K562 (cell line): ENCODE data around the gene AS3MT. TPM values are rescaled to one million over a fixed set of nuclear protein-coding genes. Genes with fewer than 3 reads are reported as not detected.

ENCODE experiments used
- ADNP ChIP-seq: fragments of 200-800 bp; sonication (Bioruptor generic); IDR thresholded peaks from 2 replicates; pipeline ENCODE4 v1.6.1; 2016; ENCODE audit warnings: missing genetic modification characterization, missing compliant biosample characterization
- BMI1 ChIP-seq: fragments of 150-350 bp; IDR thresholded peaks from 2 replicates; pipeline ENCODE4 v1.6.1; 2014; ENCODE audit warnings: low read length
- CCNT2 ChIP-seq: IDR thresholded peaks from 2 replicates; pipeline ENCODE4 v1.6.1; 2011; ENCODE audit warnings: borderline replicate concordance, low read depth, mild to moderate bottlenecking, moderate library complexity, mixed read lengths, low read length; ENCODE audit not compliant: insufficient read length; ENCODE audit errors: extremely low read depth
- CEBPG ChIP-seq, 3 experiments: fragments of 200-800 bp in 1 of 3; sonication (Bioruptor generic) in 1 of 3; sonication (generic) in 1 of 3; formaldehyde crosslinking in 1 of 3; IDR thresholded peaks in 2 of 3; conservative IDR thresholded peaks in 1 of 3; 2 replicates each; pipeline versions ENCODE4 v1.6.1 to v1.8.0; 2016 to 2022; ENCODE audit warnings: missing compliant biosample characterization in 2 of 3, missing genetic modification characterization in 2 of 3, mild to moderate bottlenecking in 1 of 3, missing genetic modification reagents in 1 of 3
- CHD1 ChIP-seq: fragments of 200-600 bp; sonication (generic); IDR thresholded peaks from one replicate; pipeline ENCODE4 v1.6.1; 2012; ENCODE audit warnings: mild to moderate bottlenecking, moderate library complexity, low read length, inconsistent platforms
- ETS2 ChIP-seq: IDR thresholded peaks from 2 replicates; pipeline ENCODE4 v1.6.1; 2016; ENCODE audit warnings: borderline replicate concordance, missing genetic modification characterization, mild to moderate bottlenecking, moderate library complexity, missing compliant biosample characterization; ENCODE audit not compliant: poor library complexity, severe bottlenecking
- FOXA3 ChIP-seq, 2 experiments: fragments of 450-650 bp in 1 of 2; sonication (generic) in 1 of 2; formaldehyde crosslinking; IDR thresholded peaks in 1 of 2; conservative IDR thresholded peaks in 1 of 2; 2 replicates each; pipeline versions ENCODE4 v1.4.0 to v1.8.0; 2020 to 2022; ENCODE audit warnings: mild to moderate bottlenecking in 2 of 2, missing genetic modification reagents in 1 of 2
- KLF1 ChIP-seq: fragments of 450-650 bp; IDR thresholded peaks from 2 replicates; pipeline ENCODE4 v1.6.1; 2016; ENCODE audit warnings: missing genetic modification characterization, missing compliant biosample characterization
- MED1 ChIP-seq: sonication (generic); formaldehyde crosslinking; IDR thresholded peaks from 2 replicates; pipeline ENCODE4 v1.8.1; 2023; ENCODE audit warnings: missing genetic modification reagents, borderline replicate concordance
- MYC ChIP-seq, 2 experiments: fragments of 250-450 bp in 1 of 2; sonication (Bioruptor Pico) in 1 of 2; IDR thresholded peaks; 2 replicates each; pipeline versions ENCODE4 v1.5.1 to v1.6.1; 2012 to 2021; ENCODE audit warnings: low read depth in 2 of 2, borderline replicate concordance in 1 of 2, improper control_type of control experiment in 1 of 2, low read length in 1 of 2, mild to moderate bottlenecking in 1 of 2, moderate library complexity in 1 of 2
- PRPF4 ChIP-seq: fragments of 200-400 bp; formaldehyde crosslinking; IDR thresholded peaks from one replicate; pipeline ENCODE4 v1.6.1; 2017; ENCODE audit warnings: low read length, low read depth, mild to moderate bottlenecking; ENCODE audit not compliant: insufficient read depth, poor library complexity, severe bottlenecking
- UBTF ChIP-seq, 2 experiments: IDR thresholded peaks; 2 replicates each; pipeline ENCODE4 v1.6.1; 2012; ENCODE audit warnings: improper control_type of control experiment in 2 of 2, low read depth in 2 of 2, low read length in 2 of 2, borderline replicate concordance in 1 of 2
- USF2 ChIP-seq: sonication (generic); formaldehyde crosslinking; IDR thresholded peaks from 2 replicates; pipeline ENCODE4 v1.5.0; 2020; ENCODE audit warnings: missing genetic modification reagents
- ZFPM2 ChIP-seq: fragments of 250-450 bp; sonication (Bioruptor Pico); IDR thresholded peaks from 2 replicates; pipeline ENCODE4 v1.5.1; 2022; ENCODE audit warnings: mild to moderate bottlenecking
- ZNF212 ChIP-seq: fragments of 450-650 bp; formaldehyde crosslinking; IDR thresholded peaks from 2 replicates; pipeline ENCODE4 v1.4.0; 2020; ENCODE audit warnings: mild to moderate bottlenecking
- ZNF408 ChIP-seq: fragments of 250-450 bp; sonication (Bioruptor Pico); IDR thresholded peaks from 2 replicates; pipeline ENCODE4 v1.4.0; 2020; ENCODE audit warnings: low read depth, mild to moderate bottlenecking, moderate library complexity
- ZNF592 ChIP-seq: fragments of 450-650 bp; IDR thresholded peaks from 2 replicates; pipeline ENCODE4 v1.6.1; 2017; ENCODE audit warnings: antibody characterized with exemption, mild to moderate bottlenecking
- polyA plus RNA-seq, 8 experiments: library from polyadenylated mRNA; depleted of rRNA in 4 of 8; stranded (reverse) in 5 of 8; unstranded in 3 of 8; fragments of >200 nt; fragmentation: Nextera tagmentation in 2 of 8; fragmentation: Illumina TruSeq in 1 of 8; extraction: Ambion mirVana in 2 of 8; extraction: Trizol in 1 of 8; gene quantifications; 2 replicates each; pipeline versions ENCODE4 v1.2.1 to v1.2.3, GENCODE V29; 2011 to 2014; ENCODE audit warnings: inconsistent platforms in 1 of 8, missing spikeins in 1 of 8
- total RNA-seq, 7 experiments: library from RNA; depleted of rRNA in 6 of 7; stranded (reverse); fragments of >200 nt in 6 of 7; fragmentation: Illumina TruSeq in 2 of 7; extraction: Trizol in 2 of 7; gene quantifications; 2 replicates each; pipeline versions ENCODE4 v1.2.1 to v1.2.3, GENCODE V29; 2011 to 2021; ENCODE audit warnings: low replicate concordance in 1 of 7

The AS3MT gene
- total and polyA plus RNA-seq, 9 of the 15 experiments (the other 6 are each of a cell fraction or from before 2014, with no cell fraction given) = 0.04 to 0.33 (median 0.19) TPM; not detected in 2

GRCh38 chr10:102919246-102919959, 50.1 kb downstream of the AS3MT start (continued):
- TF ChIP-seq UBTF (IDR thresholded peaks at IDR 0.05; ENCODE audit: borderline replicate concordance in 1 of 2, low read depth in 2 of 2, low read length in 2 of 2) = 0 out of 4 replicates have a peak, but pooled peaks of 1 of the 2 experiments have one; percentile 36
- peak; percentile 17; the same call in 1 of the 2 replicates for TF ChIP-seq CEBPG (CRISPR knock-in tag; IDR thresholded peaks at IDR 0.05)
- no peak for TF ChIP-seq CEBPG (tag; conservative IDR thresholded peaks at IDR 0.05 in 1 of 2, IDR thresholded peaks at IDR 0.05 in 1 of 2)
- TF ChIP-seq ZNF408 (CRISPR knock-in tag) = no peak
- TF ChIP-seq PRPF4 = no peak
- TF ChIP-seq ETS2 (tag) = no peak
- peak; percentile 59 for TF ChIP-seq CHD1
- no peak for TF ChIP-seq CCNT2
- no peak for TF ChIP-seq ZNF212 (CRISPR knock-in tag)
- no peak for TF ChIP-seq KLF1
- TF ChIP-seq BMI1 = no peak
- TF ChIP-seq MED1 (CRISPR knock-in tag) = 0 out of 2 replicates have a peak, but pooled peaks have one; percentile 42
- peak in 1 of 2 experiments; percentile 50; a peak in 1 of 4 replicates for TF ChIP-seq FOXA3 (CRISPR knock-in tag; conservative IDR thresholded peaks at IDR 0.05 in 1 of 2, IDR thresholded peaks at IDR 0.05 in 1 of 2)
- TF ChIP-seq USF2 (CRISPR knock-in tag) = no peak
- 0 out of 2 replicates have a peak, but pooled peaks have one; percentile 16 for TF ChIP-seq ZNF592
- TF ChIP-seq ZFPM2 (CRISPR knock-in tag) = no peak
- no peak for TF ChIP-seq ADNP (tag)
- TF ChIP-seq MYC (IDR thresholded peaks at IDR 0.05; ENCODE audit: low read depth, low read length) = peak; percentile 5; the same call in 1 of the 2 replicates
- no peak for TF ChIP-seq MYC (CRISPR knock-in tag; IDR thresholded peaks at IDR 0.05; ENCODE audit: borderline replicate concordance, low read depth)
